HepG2 (cell line): ENCODE data around the gene ZBTB47. TPM values are rescaled to one million over a fixed set of nuclear protein-coding genes. Genes with fewer than 3 reads are reported as not detected.

Experiments
- ATM ChIP-seq: fragments of 450-650 bp; IDR thresholded peaks from 2 replicates; pipeline ENCODE4 v1.7.1; 2017; ENCODE audit warnings: mild to moderate bottlenecking, borderline replicate concordance
- CERS6 ChIP-seq: sonication (generic); formaldehyde crosslinking; IDR thresholded peaks from 2 replicates; pipeline ENCODE4 v1.5.0; 2020; ENCODE audit warnings: missing genetic modification reagents
- GATAD2A ChIP-seq: IDR thresholded peaks from 2 replicates; pipeline ENCODE4 v1.6.1; 2016
- HNRNPH1 ChIP-seq: fragments of 200-400 bp; formaldehyde crosslinking; optimal IDR thresholded peaks from 2 replicates; pipeline ENCODE3; 2017; ENCODE audit warnings: mild to moderate bottlenecking, low read depth, low read length
- HOXA3 ChIP-seq: sonication (generic); formaldehyde crosslinking; IDR thresholded peaks from 2 replicates; pipeline ENCODE4 v1.5.0; 2020; ENCODE audit warnings: missing genetic modification reagents
- KDM3A ChIP-seq: IDR thresholded peaks from 2 replicates; pipeline ENCODE4 v1.6.1; 2018; ENCODE audit warnings: low read depth, missing compliant biosample characterization
- MED1 ChIP-seq: sonication (generic); formaldehyde crosslinking; IDR thresholded peaks from 2 replicates; pipeline ENCODE4 v1.4.0; 2020; ENCODE audit warnings: missing genetic modification reagents
- MEIS1 ChIP-seq: sonication (generic); formaldehyde crosslinking; IDR thresholded peaks from 2 replicates; pipeline ENCODE4 v1.9.0; 2021; ENCODE audit warnings: mild to moderate bottlenecking, missing genetic modification reagents, moderate library complexity, borderline replicate concordance
- MTA3 ChIP-seq: sonication (generic); formaldehyde crosslinking; IDR thresholded peaks from 2 replicates; pipeline ENCODE4 v1.4.0; 2020; ENCODE audit warnings: missing genetic modification reagents
- NONO ChIP-seq, 2 experiments: fragments of 450-650 bp in 1 of 2; sonication (generic) in 1 of 2; formaldehyde crosslinking in 1 of 2; IDR thresholded peaks in 1 of 2; conservative IDR thresholded peaks in 1 of 2; 2 replicates each; pipeline versions ENCODE4 v1.6.1 to v1.8.0; 2017 to 2022; ENCODE audit warnings: mild to moderate bottlenecking in 1 of 2, missing genetic modification reagents in 1 of 2, moderate library complexity in 1 of 2
- NR3C1 ChIP-seq: sonication (generic); formaldehyde crosslinking; IDR thresholded peaks from 2 replicates; pipeline ENCODE4 v1.4.0; 2020; ENCODE audit warnings: missing genetic modification reagents
- REST ChIP-seq, 2 experiments: IDR thresholded peaks; 2 replicates each; pipeline ENCODE4 v1.6.1; 2011 to 2012; ENCODE audit warnings: low read length in 2 of 2, borderline replicate concordance in 1 of 2, low read depth in 1 of 2, mild to moderate bottlenecking in 1 of 2, moderate library complexity in 1 of 2
- ZBTB49 ChIP-seq: sonication (generic); formaldehyde crosslinking; IDR thresholded peaks from 2 replicates; pipeline ENCODE4 v1.4.0; 2020; ENCODE audit warnings: missing genetic modification reagents, borderline replicate concordance
- ZNF101 ChIP-seq: sonication (generic); formaldehyde crosslinking; IDR thresholded peaks from 2 replicates; pipeline ENCODE4 v1.4.0; 2020; ENCODE audit warnings: mild to moderate bottlenecking, low read depth, missing genetic modification reagents, borderline replicate concordance
- ZNF224 ChIP-seq: sonication (generic); formaldehyde crosslinking; IDR thresholded peaks from 2 replicates; pipeline ENCODE4 v1.5.0; 2020; ENCODE audit warnings: mild to moderate bottlenecking, missing genetic modification reagents
- ZNF235 ChIP-seq: sonication (generic); formaldehyde crosslinking; IDR thresholded peaks from 2 replicates; pipeline ENCODE4 v1.8.1; 2023; ENCODE audit warnings: mild to moderate bottlenecking, missing genetic modification reagents, borderline replicate concordance
- ZNF382 ChIP-seq: sonication (generic); formaldehyde crosslinking; IDR thresholded peaks from 2 replicates; pipeline ENCODE4 v1.5.0; 2020; ENCODE audit warnings: missing genetic modification reagents, mild to moderate bottlenecking, borderline replicate concordance
- ZNF432 ChIP-seq: sonication (generic); formaldehyde crosslinking; IDR thresholded peaks from 2 replicates; pipeline ENCODE4 v1.5.0; 2020; ENCODE audit warnings: missing genetic modification reagents, mild to moderate bottlenecking, borderline replicate concordance
- ZNF451 ChIP-seq: sonication (generic); formaldehyde crosslinking; IDR thresholded peaks from 2 replicates; pipeline ENCODE4 v1.5.0; 2020; ENCODE audit warnings: mild to moderate bottlenecking, missing genetic modification reagents
- ZNF550 ChIP-seq: sonication (generic); formaldehyde crosslinking; IDR thresholded peaks from 2 replicates; pipeline ENCODE4 v1.4.0; 2020; ENCODE audit warnings: mild to moderate bottlenecking, missing genetic modification reagents, borderline replicate concordance
- ZNF747 ChIP-seq: sonication (generic); formaldehyde crosslinking; IDR thresholded peaks from 2 replicates; pipeline ENCODE4 v1.8.1; 2023; ENCODE audit warnings: missing genetic modification reagents, mild to moderate bottlenecking, borderline replicate concordance
- ZNF784 ChIP-seq: sonication (generic); formaldehyde crosslinking; IDR thresholded peaks from 2 replicates; pipeline ENCODE4 v1.5.1; 2020; ENCODE audit warnings: missing genetic modification reagents, mild to moderate bottlenecking, borderline replicate concordance
- polyA plus RNA-seq, 8 experiments: library from polyadenylated mRNA; depleted of rRNA in 3 of 8; stranded (reverse) in 7 of 8; unstranded in 1 of 8; fragments of >200 nt; fragmentation: Illumina TruSeq in 4 of 8; extraction: Trizol in 4 of 8; gene quantifications; 2 replicates each; pipeline versions ENCODE4 v1.2.1 to v1.2.3, GENCODE V29; 2011 to 2016; ENCODE audit warnings: low read depth in 4 of 8, missing spikeins in 1 of 8, mixed read lengths in 1 of 8; ENCODE audit not compliant: insufficient read depth in 1 of 8
- total RNA-seq, 5 experiments: library from RNA; depleted of rRNA; stranded (reverse); fragments of >200 nt; fragmentation: Illumina TruSeq; extraction: Trizol; gene quantifications; 2 replicates each; pipeline ENCODE4 v1.2.3, GENCODE V29; 2016; ENCODE audit warnings: low read depth in 1 of 5

ZBTB47 gene
- total and polyA plus RNA-seq, 2 of the 13 experiments (the other 11 are each of a cell fraction or from before 2014, with no cell fraction given) = 1.5 to 3.1 TPM

GRCh38 chr3:42701371-42702065 is 48.0 kb downstream of the ZBTB47 start (continued):
- TF ChIP-seq ZBTB49 (CRISPR knock-in tag) = peak; percentile 91; the same call in 1 of the 2 replicates
- peak; percentile 87 for TF ChIP-seq ZNF451
- TF ChIP-seq MEIS1 = no peak
- peak; percentile 61; the same call in 1 of the 2 replicates for TF ChIP-seq HOXA3
- TF ChIP-seq CERS6 = peak; percentile 74; the same call in 1 of the 2 replicates
- TF ChIP-seq REST (IDR thresholded peaks at IDR 0.05; ENCODE audit: borderline replicate concordance in 1 of 2, low read depth in 1 of 2, low read length in 2 of 2) = peak in 1 of 2 experiments; percentile 99
- no peak for TF ChIP-seq ZNF432 (CRISPR knock-in tag)
- TF ChIP-seq HNRNPH1 = no peak
- TF ChIP-seq NONO (IDR thresholded peaks at IDR 0.05) = no peak
- no peak for TF ChIP-seq NONO (CRISPR knock-in tag; conservative IDR thresholded peaks at IDR 0.05)
- TF ChIP-seq ZNF101 (CRISPR knock-in tag) = no peak
- TF ChIP-seq ZNF382 (CRISPR knock-in tag) = no peak
- TF ChIP-seq ZNF224 (CRISPR knock-in tag) = no peak
- no peak for TF ChIP-seq ATM
- TF ChIP-seq NR3C1 = no peak
- peak; percentile 65 for TF ChIP-seq MED1 (CRISPR knock-in tag)
- no peak for TF ChIP-seq MTA3 (CRISPR knock-in tag)
- TF ChIP-seq ZNF550 (CRISPR knock-in tag) = no peak
- peak; percentile 50; the same call in 1 of the 2 replicates for TF ChIP-seq ZNF784 (CRISPR knock-in tag)
- no peak for TF ChIP-seq ZNF235 (CRISPR knock-in tag)
- 0 out of 2 replicates have a peak, but pooled peaks have one; percentile 34 for TF ChIP-seq GATAD2A (CRISPR knock-in tag)
- TF ChIP-seq ZNF747 (CRISPR knock-in tag) = no peak
- 0 out of 2 replicates have a peak, but pooled peaks have one; percentile 47 for TF ChIP-seq KDM3A (CRISPR knock-in tag)
